Mesenchymal stem cell (in vitro differentiated cells and primary cell): ENCODE data around the gene IL21R.
"Not testable (repeated sequence)": the region's sequence is repeated elsewhere in the genome, so short reads cannot be mapped to it uniquely, and the experiment has no call there.

ENCODE experiments used
- DNase-seq: peaks from one replicate; pipeline ENCODE4 v3.0.0-alpha.2; 2013
- H2AFZ ChIP-seq: one replicate; pipeline ENCODE4 v1.6.1; 2013; ENCODE audit warnings: low read depth, mild to moderate bottlenecking, control low read depth, inconsistent platforms, low read length, moderate library complexity
- H2AK5ac ChIP-seq: 2 replicates; pipeline ENCODE4 v1.6.1; 2013; ENCODE audit warnings: low read length, moderate library complexity, mild to moderate bottlenecking, inconsistent platforms; ENCODE audit not compliant: severe bottlenecking
- H2BK120ac ChIP-seq: one replicate; pipeline ENCODE4 v1.6.1; 2013; ENCODE audit warnings: low read depth, mild to moderate bottlenecking, inconsistent platforms, low read length, moderate library complexity
- H2BK12ac ChIP-seq, 2 experiments: one replicate each; pipeline ENCODE4 v1.6.1; 2013; ENCODE audit warnings: inconsistent platforms in 2 of 2, low read length in 2 of 2, mild to moderate bottlenecking in 2 of 2, moderate library complexity in 2 of 2, control low read depth in 1 of 2
- H2BK15ac ChIP-seq: one replicate; pipeline ENCODE4 v1.6.1; 2013; ENCODE audit warnings: mild to moderate bottlenecking, low read depth, inconsistent platforms; ENCODE audit not compliant: poor library complexity, severe bottlenecking
- H2BK5ac ChIP-seq: 2 replicates; pipeline ENCODE4 v1.6.1; 2013; ENCODE audit warnings: low read depth, mild to moderate bottlenecking, low read length, control low read depth, inconsistent platforms; ENCODE audit not compliant: poor library complexity, severe bottlenecking
- H3K14ac ChIP-seq, 2 experiments: one replicate each; pipeline ENCODE4 v1.6.1; 2013; ENCODE audit warnings: inconsistent platforms in 2 of 2, low read length in 2 of 2, control low read depth in 1 of 2, mild to moderate bottlenecking in 1 of 2, moderate library complexity in 1 of 2
- H3K18ac ChIP-seq, 2 experiments: one replicate each; pipeline ENCODE4 v1.6.1; 2013; ENCODE audit warnings: inconsistent platforms in 2 of 2, low read length in 2 of 2, control low read depth in 1 of 2, low read depth in 1 of 2, mild to moderate bottlenecking in 1 of 2
- H3K23ac ChIP-seq, 2 experiments: one replicate each; pipeline ENCODE4 v1.6.1; 2013; ENCODE audit warnings: inconsistent platforms in 2 of 2, low read length in 2 of 2, mild to moderate bottlenecking in 2 of 2, moderate library complexity in 2 of 2, control low read depth in 1 of 2
- H3K27ac ChIP-seq: 2 replicates; pipeline ENCODE4 v1.5.1; 2013; ENCODE audit warnings: mild to moderate bottlenecking, moderate library complexity, low read length, control low read depth, inconsistent platforms; ENCODE audit not compliant: poor library complexity, severe bottlenecking
- H3K27me3 ChIP-seq, 2 experiments: 2 replicates each; pipeline versions ENCODE4 v1.6.1 to v1.7.0; 2013; ENCODE audit warnings: low read length in 2 of 2, mild to moderate bottlenecking in 2 of 2, moderate library complexity in 2 of 2, control low read depth in 1 of 2, inconsistent platforms in 1 of 2; ENCODE audit not compliant: control insufficient read depth in 1 of 2, insufficient read depth in 1 of 2
- H3K36me3 ChIP-seq, 2 experiments: 2 replicates each; pipeline versions ENCODE4 v1.6.1 to v1.7.0; 2013; ENCODE audit warnings: low read length in 2 of 2, control low read depth in 1 of 2, inconsistent platforms in 1 of 2, low read depth in 1 of 2, mild to moderate bottlenecking in 1 of 2; ENCODE audit not compliant: insufficient read depth in 2 of 2, control insufficient read depth in 1 of 2
- H3K4ac ChIP-seq, 2 experiments: one replicate each; pipeline ENCODE4 v1.6.1; 2013; ENCODE audit warnings: inconsistent platforms in 2 of 2, low read length in 2 of 2, mild to moderate bottlenecking in 2 of 2, moderate library complexity in 2 of 2, control low read depth in 1 of 2, low read depth in 1 of 2
- H3K4me1 ChIP-seq: 2 replicates; pipeline ENCODE4 v1.6.1; 2013; ENCODE audit warnings: low read depth, low read length, control low read depth; ENCODE audit not compliant: control insufficient read depth, insufficient read depth
- H3K4me2 ChIP-seq: 2 replicates; pipeline ENCODE4 v1.6.1; 2013; ENCODE audit warnings: low read length, mild to moderate bottlenecking, inconsistent platforms; ENCODE audit not compliant: poor library complexity, severe bottlenecking
- H3K4me3 ChIP-seq, 2 experiments: 2 replicates each; pipeline versions ENCODE4 v1.5.1 to v1.7.0; 2013; ENCODE audit warnings: low read length in 2 of 2, mild to moderate bottlenecking in 2 of 2, control low read depth in 1 of 2, low read depth in 1 of 2; ENCODE audit not compliant: insufficient read depth in 1 of 2
- H3K79me1 ChIP-seq: replicated peaks from 2 replicates; pipeline ENCODE4 v1.6.1; 2013; ENCODE audit warnings: mild to moderate bottlenecking, control low read depth, low read length, inconsistent platforms; ENCODE audit not compliant: poor library complexity, severe bottlenecking
- H3K9ac ChIP-seq: 2 replicates; pipeline ENCODE4 v1.7.0; 2013; ENCODE audit warnings: mild to moderate bottlenecking, low read length, moderate library complexity
- H3K9me3 ChIP-seq: 2 replicates; pipeline ENCODE4 v1.7.0; 2013; ENCODE audit warnings: mild to moderate bottlenecking, low read length; ENCODE audit not compliant: control insufficient read depth
- H4K8ac ChIP-seq: one replicate; pipeline ENCODE4 v1.6.1; 2013; ENCODE audit warnings: inconsistent platforms, mild to moderate bottlenecking, low read length, moderate library complexity
- H4K91ac ChIP-seq: one replicate; pipeline ENCODE4 v1.6.1; 2013; ENCODE audit warnings: mild to moderate bottlenecking, low read length, inconsistent platforms
- WGBS: methylation state at CpG from one replicate; pipeline ENCODE4 v1.1.7; 2013; ENCODE audit warnings: mixed read lengths; 5-methylcytosine and 5-hydroxymethylcytosine counted together

The IL21R gene

GRCh38 chr16:27452569-27453493 is 50.9 kb downstream of the IL21R start:
- Histone ChIP-seq H3K4me3 (no peak overlapping the region), H3K36me3 (no peaks in the 10 kb centered on the region), H3K18ac (no peak overlapping the region), H2AK5ac (no peak overlapping the region), H3K23ac (no peak overlapping the region), H2BK15ac (no peak overlapping the region), H3K9me3 (peaks cover 5% of the 10 kb centered on the region), H4K91ac (no peak overlapping the region), H4K8ac (no peak overlapping the region), H3K14ac (no peak overlapping the region), H3K27ac (no peak overlapping the region), H3K79me1 (no peaks in the 10 kb centered on the region), H3K9ac (no peak overlapping the region), H2AFZ (no peak overlapping the region), H3K27me3 (peaks cover 0 to 20% of the 10 kb centered on the region in 2 experiments), H3K4me2 (no peak overlapping the region), H3K4ac (no peak overlapping the region), H2BK12ac (no peak overlapping the region), H3K4me1 (peaks cover 20% of the 10 kb centered on the region), H2BK5ac (no peak overlapping the region), H2BK120ac (no peak overlapping the region)
- DNase-seq = no peak
- 76% methylated on average over 16 of the region's 16 CpGs for WGBS

GRCh38 chr16:27453494-27453825 is 51.5 kb downstream of the IL21R start:
- Histone ChIP-seq H2BK15ac (no peak overlapping the region), H3K4me3 (no peak overlapping the region), H3K4me2 (no peak overlapping the region), H3K23ac (no peak overlapping the region), H3K27me3 (peaks cover 0 to 20% of the 10 kb centered on the region in 2 experiments), H4K8ac (no peak overlapping the region), H3K4me1 (peaks cover 20% of the 10 kb centered on the region), H2BK12ac (no peak overlapping the region), H3K9me3 (peaks cover 5% of the 10 kb centered on the region), H4K91ac (no peak overlapping the region), H3K9ac (no peak overlapping the region), H3K4ac (no peak overlapping the region), H2BK5ac (no peak overlapping the region), H3K36me3 (peaks cover 0 to under 1% of the 10 kb centered on the region in 2 experiments), H3K14ac (no peak overlapping the region), H3K27ac (no peak overlapping the region), H3K79me1 (no peaks in the 10 kb centered on the region), H2AFZ (no peak overlapping the region), H2AK5ac (no peak overlapping the region), H3K18ac (no peak overlapping the region), H2BK120ac (no peak overlapping the region)
- 100% methylated on average over 3 of the region's 3 CpGs for WGBS
- DNase-seq = no peak

GRCh38 chr16:27455700-27456099 is 53.7 kb downstream of the IL21R start:
- Histone ChIP-seq H3K79me1 (peaks cover 2% of the 10 kb centered on the region), H2AFZ (no peak overlapping the region), H3K18ac (no peak overlapping the region), H2BK120ac (no peak overlapping the region), H4K91ac (no peak overlapping the region), H3K23ac (no peak overlapping the region), H3K4me3 (no peak overlapping the region), H3K27me3 (peaks cover 0 to 9% of the 10 kb centered on the region in 2 experiments), H3K4ac (no peak overlapping the region), H2BK15ac (no peak overlapping the region), H2BK12ac (no peak overlapping the region), H3K14ac (no peak overlapping the region), H3K36me3 (peaks cover 19 to 20% of the 10 kb centered on the region in 2 experiments), H3K9ac (no peak overlapping the region), H3K27ac (no peak overlapping the region), H3K4me1 (peaks cover 13% of the 10 kb centered on the region), H2BK5ac (no peak overlapping the region), H3K9me3 (peaks cover 5% of the 10 kb centered on the region), H3K4me2 (no peak overlapping the region), H4K8ac (no peak overlapping the region), H2AK5ac (no peak overlapping the region)
- 60% methylated on average over 12 of the region's 12 CpGs for WGBS
- DNase-seq = no peak

DNA sequence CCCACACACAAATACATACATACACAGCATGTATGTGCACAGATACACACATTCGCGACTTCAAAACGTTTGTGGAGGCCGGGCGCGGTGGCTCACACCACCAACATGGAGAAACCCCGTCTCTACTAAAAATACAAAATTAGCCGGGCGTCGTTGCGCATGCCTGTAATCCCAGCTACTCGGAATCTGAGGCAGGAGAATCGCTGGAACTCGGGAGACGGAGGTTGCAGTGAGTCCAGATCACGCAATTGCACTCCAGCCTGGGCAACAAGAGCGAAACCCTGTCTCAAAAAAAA is 55.6 kb downstream of the IL21R start:
- not testable (repeated sequence) for H2BK12ac ChIP-seq, H2AFZ ChIP-seq, H3K9me3 ChIP-seq, H3K27ac ChIP-seq, H3K18ac ChIP-seq, H4K91ac ChIP-seq, H3K23ac ChIP-seq, H3K27me3 ChIP-seq, H4K8ac ChIP-seq, H3K4me3 ChIP-seq, H2BK5ac ChIP-seq, H2BK15ac ChIP-seq, H3K4me2 ChIP-seq, H3K79me1 ChIP-seq, H3K4ac ChIP-seq, H2AK5ac ChIP-seq, DNase-seq, H3K14ac ChIP-seq, H2BK120ac ChIP-seq, H3K9ac ChIP-seq
- Histone ChIP-seq H3K36me3 (peaks cover 37% of the 10 kb centered on the region in 2 experiments), H3K4me1 (peaks cover 29% of the 10 kb centered on the region)
- WGBS = 87% methylated on average over 15 of the region's 17 CpGs
